ENCODE measurements around the gene GSTA5. TPM values are rescaled to one million over a fixed set of nuclear protein-coding genes. Genes with fewer than 3 reads are reported as not detected.

GSTA5 gene
- total RNA-seq, 1 experiment from 2014 or later: not detected

Other genes with a start within 250 kb of the GSTA5 start
- gene TMEM14A, start 169.7 kb downstream of the GSTA5 start, total RNA-seq (2014; rRNA removed; shearing (Covaris generic); ENCODE audit: low replicate concordance): 23.7 and 61.3 TPM in 2 replicates
- gene GSTA2, start 77.3 kb downstream of the GSTA5 start, total RNA-seq (2014; rRNA removed; shearing (Covaris generic); ENCODE audit: low replicate concordance): not detected in 2 replicates
- not detected in 2 replicates for gene GSTA1, start 37.0 kb downstream of the GSTA5 start, total RNA-seq (2014; rRNA removed; shearing (Covaris generic); ENCODE audit: low replicate concordance)
- not detected in 2 replicates for gene GSTA3, start 68.9 kb upstream of the GSTA5 start, total RNA-seq (2014; rRNA removed; shearing (Covaris generic); ENCODE audit: low replicate concordance)
- 0.97 and 2.8 TPM in 2 replicates for gene GSTA4, start 154.5 kb upstream of the GSTA5 start, total RNA-seq (2014; rRNA removed; shearing (Covaris generic); ENCODE audit: low replicate concordance)
- 1.1 and 3.5 TPM in 2 replicates for gene CILK1, start 221.0 kb upstream of the GSTA5 start, total RNA-seq (2014; rRNA removed; shearing (Covaris generic); ENCODE audit: low replicate concordance)
- 41.5 and 51.0 TPM in 2 replicates for gene FBXO9, start 224.6 kb upstream of the GSTA5 start, total RNA-seq (2014; rRNA removed; shearing (Covaris generic); ENCODE audit: low replicate concordance)